Esophagus muscularis mucosa (tissue), 4 donors: ENCODE measurements around the gene SERTM1. TPM values are rescaled to one million over a fixed set of nuclear protein-coding genes. Genes with fewer than 3 reads are reported as not detected.

Experiments used
- DNase-seq: peaks from one replicate; pipeline ENCODE4 v3.0.0-alpha.2; 2017; ENCODE audit errors: extremely low spot score
- H3K27ac ChIP-seq, 4 donors: fragments of 200-600 bp; sonication (generic); replicated peaks in 1 of 4; 1 replicate in 3 of 4; 2 replicates in 1 of 4; pipeline ENCODE4 v1.5.1; 2016 to 2019; ENCODE audit warnings: mild to moderate bottlenecking in 1 of 4
- H3K27me3 ChIP-seq, 4 donors: fragments of 200-600 bp; sonication (generic); one replicate each; pipeline versions ENCODE4 v1.5.1 to v1.6.0; 2016 to 2019
- H3K36me3 ChIP-seq, 4 donors: fragments of 200-600 bp; sonication (generic); one replicate each; pipeline ENCODE4 v1.5.1; 2016 to 2019
- H3K4me1 ChIP-seq, 4 donors: fragments of 200-600 bp; sonication (generic); one replicate each; pipeline ENCODE4 v1.5.1; 2016 to 2019
- H3K4me3 ChIP-seq, 4 donors: fragments of 200-600 bp; sonication (generic); 1 replicate in 2 of 4; 2 replicates in 2 of 4; pipeline ENCODE4 v1.5.1; 2016 to 2019; ENCODE audit warnings: mild to moderate bottlenecking in 4 of 4, moderate library complexity in 1 of 4
- H3K9me3 ChIP-seq, 4 donors: fragments of 200-600 bp; sonication (generic); 1 replicate in 3 of 4; 2 replicates in 1 of 4; pipeline ENCODE4 v1.5.1; 2016 to 2019
- EP300 ChIP-seq: sonication (generic); formaldehyde crosslinking; IDR thresholded peaks from one replicate; pipeline ENCODE4 v1.6.1; 2017; ENCODE audit warnings: antibody characterized with exemption
- POLR2A ChIP-seq: fragments of 450-650 bp; IDR thresholded peaks from one replicate; pipeline ENCODE4 v1.6.1; 2017; ENCODE audit warnings: antibody characterized with exemption, moderate library complexity, mild to moderate bottlenecking, low read depth
- POLR2AphosphoS5 ChIP-seq, 2 donors: sonication (generic); formaldehyde crosslinking; IDR thresholded peaks; one replicate each; pipeline ENCODE4 v1.6.1; 2017; ENCODE audit warnings: antibody characterized with exemption in 2 of 2
- whole genome bisulfite sequencing: methylation state at CpG from one replicate; pipeline ENCODE4 v1.1.5; 2018; 5-methylcytosine and 5-hydroxymethylcytosine counted together
- intact Hi-C: fragments of 100-400 bp; cut with DNase I; formaldehyde crosslinking; loops from one replicate; pipeline ENCODE4 v1.15.1; 2023
- total RNA-seq, 4 donors: library from RNA; depleted of rRNA; stranded (reverse); fragments of >200 nt; gene quantifications; one replicate each; pipeline versions ENCODE4 v1.1.0 to v1.2.1, GENCODE V29; 2016
- TF ChIP-seq, protein P1 (sequence below), 3 experiments: fragments of 200-600 bp in 2 of 3; fragments of 450-650 bp in 1 of 3; sonication (generic) in 2 of 3; IDR thresholded peaks; one replicate each; pipeline ENCODE4 v1.5.1; 2017 to 2019; ENCODE audit warnings: antibody characterized with exemption in 3 of 3, mild to moderate bottlenecking in 2 of 3, moderate library complexity in 1 of 3

Gene SERTM1
- total RNA-seq, 4 donors from 2014 or later = under 0.01 to 0.33 (median 0.13) TPM; not detected in 1

DNA sequence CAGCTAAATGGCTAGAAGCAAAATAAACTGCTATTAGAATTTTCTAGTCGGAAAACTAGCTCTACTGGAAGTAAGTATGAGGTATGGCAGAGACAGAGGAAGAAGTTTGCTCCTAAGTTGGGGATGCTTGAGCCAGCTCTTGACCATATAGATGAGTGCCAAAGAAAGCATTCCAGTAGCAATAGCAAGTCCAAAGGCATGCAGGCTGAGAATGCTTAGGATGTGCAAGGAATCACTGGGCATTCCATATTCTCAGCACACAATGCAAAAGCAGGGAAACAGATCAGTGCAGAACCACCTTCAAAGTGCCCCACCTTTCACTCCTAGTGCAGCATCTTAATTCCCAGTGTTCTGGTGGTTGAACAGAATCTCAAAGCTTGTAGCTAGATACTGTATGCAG, 32.9 kb downstream of the SERTM1 start:
- Histone ChIP-seq H3K27ac (no peak overlapping the region), H3K4me1 (no peaks in the 10 kb centered on the region), H3K36me3 (no peaks in the 10 kb centered on the region), H3K9me3 (no peaks in the 10 kb centered on the region), H3K27me3 (no peaks in the 10 kb centered on the region), H3K4me3 (no peak overlapping the region)
- 69% methylated on average over 1 of the region's 1 CpG for WGBS
- TF ChIP-seq POLR2A (no peak), POLR2AphosphoS5 (IDR thresholded peaks at IDR 0.05) (no peak), EP300 (no peak)
- TF ChIP-seq, protein P1, sequence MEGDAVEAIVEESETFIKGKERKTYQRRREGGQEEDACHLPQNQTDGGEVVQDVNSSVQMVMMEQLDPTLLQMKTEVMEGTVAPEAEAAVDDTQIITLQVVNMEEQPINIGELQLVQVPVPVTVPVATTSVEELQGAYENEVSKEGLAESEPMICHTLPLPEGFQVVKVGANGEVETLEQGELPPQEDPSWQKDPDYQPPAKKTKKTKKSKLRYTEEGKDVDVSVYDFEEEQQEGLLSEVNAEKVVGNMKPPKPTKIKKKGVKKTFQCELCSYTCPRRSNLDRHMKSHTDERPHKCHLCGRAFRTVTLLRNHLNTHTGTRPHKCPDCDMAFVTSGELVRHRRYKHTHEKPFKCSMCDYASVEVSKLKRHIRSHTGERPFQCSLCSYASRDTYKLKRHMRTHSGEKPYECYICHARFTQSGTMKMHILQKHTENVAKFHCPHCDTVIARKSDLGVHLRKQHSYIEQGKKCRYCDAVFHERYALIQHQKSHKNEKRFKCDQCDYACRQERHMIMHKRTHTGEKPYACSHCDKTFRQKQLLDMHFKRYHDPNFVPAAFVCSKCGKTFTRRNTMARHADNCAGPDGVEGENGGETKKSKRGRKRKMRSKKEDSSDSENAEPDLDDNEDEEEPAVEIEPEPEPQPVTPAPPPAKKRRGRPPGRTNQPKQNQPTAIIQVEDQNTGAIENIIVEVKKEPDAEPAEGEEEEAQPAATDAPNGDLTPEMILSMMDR (IDR thresholded peaks at IDR 0.05) = no peak
- DNase-seq = no peak
- intact Hi-C loops = no loop called here

DNA sequence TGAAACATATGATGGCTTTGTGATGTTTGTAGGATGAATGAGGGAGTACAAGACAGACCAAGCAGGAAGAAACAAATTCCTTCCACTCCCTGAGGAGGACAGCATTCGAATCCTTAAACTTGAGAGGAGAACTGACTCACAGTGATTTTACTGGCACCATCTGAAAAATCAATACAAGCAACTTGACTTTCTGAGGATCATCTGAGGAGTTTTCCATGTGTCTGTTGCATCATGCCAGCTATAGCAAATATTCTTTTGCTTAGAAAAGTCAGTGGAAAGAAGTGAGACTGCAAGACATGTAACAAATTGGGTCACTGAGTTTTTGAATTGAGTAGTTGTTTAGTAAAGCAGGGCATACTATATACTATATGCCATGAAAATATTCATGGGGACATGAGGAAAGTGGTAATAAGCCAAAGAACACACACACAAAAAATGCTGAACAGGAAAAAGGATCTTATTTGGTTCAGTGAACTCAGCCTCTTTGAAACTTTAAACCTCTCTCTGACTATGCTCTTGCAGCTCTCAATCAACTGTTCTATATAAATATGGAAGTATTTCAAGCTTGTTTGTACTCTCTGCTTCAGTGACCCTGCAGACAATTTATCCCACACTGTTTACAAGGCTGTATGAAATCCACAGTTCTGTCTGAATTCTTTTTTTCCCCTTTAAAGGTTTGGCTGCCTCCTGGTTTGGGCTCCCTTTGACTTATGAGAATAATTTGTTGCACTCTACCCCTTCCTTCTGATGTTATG, 35.5 kb downstream of the SERTM1 start:
- H3K27me3 ChIP-seq = no peaks in the 10 kb centered on the region
- DNase-seq = no peak
- intact Hi-C loops = no loop called here
- no peaks in the 10 kb centered on the region for H3K36me3 ChIP-seq
- H3K4me3 ChIP-seq = no peak overlapping the region
- WGBS = 82% methylated on average over 1 of the region's 1 CpG
- H3K4me1 ChIP-seq = no peaks in the 10 kb centered on the region
- TF ChIP-seq POLR2AphosphoS5 (IDR thresholded peaks at IDR 0.05) (no peak), POLR2A (no peak), EP300 (no peak)
- TF ChIP-seq, protein P1 (IDR thresholded peaks at IDR 0.05) = no peak
- H3K9me3 ChIP-seq = no peaks in the 10 kb centered on the region
- no peak overlapping the region for H3K27ac ChIP-seq

DNA sequence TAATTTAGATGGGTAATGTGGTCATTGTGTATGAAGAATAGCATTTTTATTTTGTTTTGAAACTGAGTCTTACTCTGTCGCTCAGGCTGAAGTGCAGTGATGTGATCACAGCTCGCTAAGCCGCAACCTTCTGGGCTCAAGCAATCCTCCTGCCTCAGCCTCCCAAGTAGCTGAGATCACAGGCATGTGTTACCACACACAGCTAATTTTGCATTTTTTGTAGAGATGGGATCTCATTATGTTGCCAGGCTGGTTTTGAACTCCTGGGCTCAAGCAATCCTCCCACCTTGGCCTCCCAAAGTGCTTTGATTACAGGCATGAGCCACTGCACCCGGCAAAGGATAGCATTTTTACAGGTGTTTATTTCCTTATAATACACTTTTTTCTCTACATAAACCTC, 36.6 kb downstream of the SERTM1 start:
- 93% methylated on average over 4 of the region's 4 CpGs for WGBS

DNA sequence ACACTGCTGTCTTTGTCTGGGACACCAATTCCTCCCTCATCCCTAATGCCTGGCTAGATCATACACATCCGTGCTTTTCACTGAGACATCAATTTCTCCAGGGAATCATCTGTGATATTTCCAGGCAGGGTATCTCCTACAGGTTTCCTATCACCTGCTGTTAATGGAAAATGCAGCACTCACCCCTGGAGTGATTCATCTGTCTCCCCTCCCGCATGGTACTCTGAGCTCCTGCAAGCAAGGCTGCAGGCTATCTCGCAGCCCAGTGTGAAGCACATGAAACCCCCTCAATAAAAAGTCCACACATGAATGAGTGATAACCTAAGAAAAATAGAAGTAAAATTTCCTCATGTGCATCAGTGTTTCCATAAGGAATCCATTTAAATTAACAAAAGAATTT, 38.5 kb downstream of the SERTM1 start:
- TF ChIP-seq EP300 (no peak), POLR2A (no peak), POLR2AphosphoS5 (IDR thresholded peaks at IDR 0.05) (no peak)
- TF ChIP-seq, protein P1 (IDR thresholded peaks at IDR 0.05) = no peak
- H3K27ac ChIP-seq = no peak overlapping the region
- no peaks in the 10 kb centered on the region for H3K4me1 ChIP-seq
- H3K9me3 ChIP-seq = no peaks in the 10 kb centered on the region
- no peaks in the 10 kb centered on the region for H3K36me3 ChIP-seq
- no peaks in the 10 kb centered on the region for H3K27me3 ChIP-seq
- 77% methylated on average over 3 of the region's 3 CpGs for WGBS
- H3K4me3 ChIP-seq = no peak overlapping the region
- intact Hi-C loops = no loop called here
- no peak for DNase-seq

More for the DNA sequence above, 36.6 kb downstream of the SERTM1 start:
- H3K27ac ChIP-seq = no peak overlapping the region
- no peaks in the 10 kb centered on the region for H3K36me3 ChIP-seq
- intact Hi-C loops = no loop called here
- TF ChIP-seq POLR2A = no peak
- TF ChIP-seq, protein P1 (IDR thresholded peaks at IDR 0.05) = no peak
- TF ChIP-seq EP300 = no peak
- TF ChIP-seq POLR2AphosphoS5 (IDR thresholded peaks at IDR 0.05) = no peak
- H3K27me3 ChIP-seq = no peaks in the 10 kb centered on the region
- DNase-seq = no peak
- no peaks in the 10 kb centered on the region for H3K9me3 ChIP-seq
- no peaks in the 10 kb centered on the region for H3K4me1 ChIP-seq
- no peak overlapping the region for H3K4me3 ChIP-seq

DNA sequence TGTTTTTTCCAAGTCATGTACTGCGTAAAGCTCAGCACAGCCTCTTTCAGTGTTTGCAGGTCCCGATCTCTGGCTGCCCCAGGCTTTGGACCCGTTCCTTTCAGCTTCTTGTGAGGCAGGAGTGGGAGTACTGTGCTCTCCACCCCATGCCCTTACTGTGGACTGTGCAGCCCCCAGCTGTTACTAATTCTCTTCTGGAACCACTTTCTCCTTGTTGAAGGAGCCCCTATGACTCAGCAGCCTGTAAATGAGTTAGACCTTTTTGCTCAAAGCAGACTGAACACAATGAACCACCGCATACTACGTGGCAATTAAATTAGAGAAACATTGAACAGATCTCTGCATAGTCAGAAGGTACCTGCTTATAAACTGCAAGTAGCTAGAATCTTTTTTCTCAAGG, 39.0 kb downstream of the SERTM1 start:
- 47% methylated on average over 5 of the region's 5 CpGs for WGBS
- TF ChIP-seq, protein P1 (IDR thresholded peaks at IDR 0.05) = no peak
- TF ChIP-seq POLR2AphosphoS5 (IDR thresholded peaks at IDR 0.05) (no peak), EP300 (no peak), POLR2A (no peak)

More for the DNA sequence above, 39.0 kb downstream of the SERTM1 start:
- H3K36me3 ChIP-seq = no peaks in the 10 kb centered on the region
- H3K4me3 ChIP-seq = no peak overlapping the region
- H3K9me3 ChIP-seq = no peaks in the 10 kb centered on the region
- intact Hi-C loops = no loop called here
- no peaks in the 10 kb centered on the region for H3K27me3 ChIP-seq
- H3K27ac ChIP-seq = no peak overlapping the region
- H3K4me1 ChIP-seq = no peaks in the 10 kb centered on the region
- DNase-seq = no peak
